ENCODE measurements around the gene TXNIP. TPM values are rescaled to one million over a fixed set of nuclear protein-coding genes. Genes with fewer than 3 reads are reported as not detected.

Gene TXNIP
- total RNA-seq, 1 experiment from 2014 or later: 2.5 TPM

DNA sequence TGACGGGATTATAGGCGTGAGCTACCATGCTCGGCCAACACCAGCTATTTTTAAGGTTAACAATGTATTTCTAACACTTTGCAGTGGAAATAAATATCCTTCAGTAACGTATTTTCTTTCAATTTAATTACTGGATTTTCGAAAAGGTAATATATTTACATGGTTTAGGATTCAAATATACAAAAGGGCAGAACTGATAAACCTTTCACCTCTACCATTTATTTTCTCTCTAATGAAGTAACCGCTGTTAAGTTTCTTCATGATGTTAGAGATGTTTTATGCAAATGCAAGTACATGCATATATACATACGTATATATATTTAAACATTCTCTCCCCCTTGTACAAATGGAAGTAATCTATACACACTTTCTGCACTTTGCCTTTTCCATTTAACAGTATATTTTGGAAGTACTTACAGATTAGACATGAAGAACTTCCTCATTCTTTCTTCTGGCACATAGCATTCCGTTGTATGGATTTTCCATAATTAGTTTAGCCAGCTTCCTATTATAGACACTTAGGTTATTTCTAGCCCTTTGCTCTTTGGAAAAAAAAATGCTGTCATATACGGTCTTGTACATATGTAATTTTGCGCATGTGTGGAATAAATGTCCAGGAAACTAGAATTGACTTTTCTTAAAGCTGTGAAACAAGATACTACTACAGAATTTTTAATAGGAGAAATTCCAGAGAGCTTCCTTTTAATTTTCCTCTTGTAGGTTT, 40.0 kb upstream of the TXNIP start:
- no peak overlapping the region; the same call in 1 of the 2 replicates for H3K9ac ChIP-seq (ENCODE audit: low read length)
- H3K4me1 ChIP-seq (ENCODE audit: control insufficient read depth in 1 of 2, insufficient read depth in 2 of 2, low read length in 2 of 2): peaks cover 15 to 48% of the 10 kb centered on the region in 2 experiments
- ChIA-PET CTCF (interaction anchor here (1.0 to 2.6 kb wide), 5 partner anchors 10 to 144 kb away, joined by 3 to 10 read pairs (median 6); no protein-coding TSS in a partner anchor), POLR2A (interaction anchor here (0.6 to 7.8 kb wide), 8 partner anchors 10 to 755 kb away, joined by 3 to 215 read pairs (median 4); partner anchors contain the start of genes ANKRD34A, POLR3GL and RBM8A), RAD21 (ENCODE audit: low non-redundant PET in 1 of 2, low total read pairs in 2 of 2, uncharacterized antibody in 2 of 2, unreplicated experiment in 2 of 2) (interaction anchor here in 1 of 2 experiments (1.6 kb wide), 1 partner anchor 145 kb away, joined by 4 read pairs; no protein-coding TSS in a partner anchor)
- no peak for TF ChIP-seq ZFX (IDR thresholded peaks at IDR 0.05)
- TF ChIP-seq CEBPB (IDR thresholded peaks at IDR 0.05; ENCODE audit: low read depth): no peak
- no peak for TF ChIP-seq ZNF274 (IDR thresholded peaks at IDR 0.05; ENCODE audit: low read depth, low read length)
- TF ChIP-seq SP1 (IDR thresholded peaks at IDR 0.05; ENCODE audit: low read depth): peak; percentile 9; the same call in 1 of the 2 replicates
- ATAC-seq (no peak), DNase-seq (ENCODE audit: low read depth, low spot score) (no peak)
- peak overlapping the region; percentile 30; the same call in 1 of the 2 replicates for H3K27ac ChIP-seq (ENCODE audit: low read depth, low read length)
- BruUV-seq (replicated peaks): no TSS peak
- peak overlapping the region; percentile 5 to 48; a peak in 3 of 4 replicates for H3K4me3 ChIP-seq (replicated peaks in 1 of 2; ENCODE audit: low read depth in 1 of 2, low read length in 2 of 2)
- no peaks in the 10 kb centered on the region for H3K9me2 ChIP-seq (ENCODE audit: insufficient read depth)
- no peaks in the 10 kb centered on the region for H3K9me3 ChIP-seq (ENCODE audit: control insufficient read depth in 1 of 2, insufficient read depth in 1 of 2, low read depth in 1 of 2, low read length in 2 of 2)
- intact Hi-C loops (cut with micrococcal nuclease): no loop called here
- H3K4me2 ChIP-seq (ENCODE audit: low read length): peak overlapping the region; percentile 92
- no peaks in the 10 kb centered on the region for H3K27me3 ChIP-seq (ENCODE audit: insufficient read depth, low read length)
- no peaks in the 10 kb centered on the region for H3K36me3 ChIP-seq (ENCODE audit: control insufficient read depth in 1 of 2, insufficient read depth in 2 of 2, low read length in 2 of 2)
- H3K79me2 ChIP-seq (ENCODE audit: insufficient read depth, low read length): no peaks in the 10 kb centered on the region
- H2AFZ ChIP-seq (ENCODE audit: low read depth, low read length, poor library complexity, severe bottlenecking): peak overlapping the region; percentile 28
- no peaks in the 10 kb centered on the region for H4K20me1 ChIP-seq (ENCODE audit: insufficient read depth)

DNA sequence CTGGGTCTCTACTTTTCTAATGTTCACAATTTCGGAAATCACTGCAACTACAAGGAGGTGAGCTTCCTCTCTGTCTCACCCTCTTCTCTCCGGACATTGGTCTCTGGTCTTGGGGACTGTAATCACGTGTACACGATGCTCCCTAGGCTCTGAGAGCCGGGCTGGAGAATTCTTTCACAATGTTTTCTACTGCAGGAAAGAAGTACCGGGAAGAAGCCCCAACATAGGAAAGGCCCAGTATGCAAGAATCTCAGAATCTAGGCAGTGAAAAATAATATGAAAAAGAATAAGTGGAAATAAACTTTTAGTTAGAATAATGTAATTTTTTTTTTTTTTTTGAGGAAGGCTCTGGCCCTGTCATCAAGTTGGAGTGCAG, 38.7 kb upstream of the TXNIP start:
- DNase-seq (ENCODE audit: low read depth, low spot score) (no peak), ATAC-seq (no peak)
- CTCF ChIA-PET: interaction anchor here (1.1 to 1.6 kb wide), 3 partner anchors 28 to 190 kb away, joined by 3 to 7 read pairs (median 6); partner anchors contain the start of gene NUDT17
- Histone ChIP-seq H4K20me1 (ENCODE audit: insufficient read depth) (no peaks in the 10 kb centered on the region), H3K27ac (ENCODE audit: low read depth, low read length) (peak overlapping the region; percentile 26), H3K4me3 (replicated peaks in 1 of 2; ENCODE audit: low read depth in 1 of 2, low read length in 2 of 2) (no peak overlapping the region), H3K9me3 (ENCODE audit: control insufficient read depth in 1 of 2, insufficient read depth in 1 of 2, low read depth in 1 of 2, low read length in 2 of 2) (no peaks in the 10 kb centered on the region), H2AFZ (ENCODE audit: low read depth, low read length, poor library complexity, severe bottlenecking) (peak overlapping the region; percentile 93), H3K27me3 (ENCODE audit: insufficient read depth, low read length) (no peaks in the 10 kb centered on the region), H3K79me2 (ENCODE audit: insufficient read depth, low read length) (no peaks in the 10 kb centered on the region), H3K4me2 (ENCODE audit: low read length) (peak overlapping the region; percentile 39), H3K9ac (ENCODE audit: low read length) (peak overlapping the region; percentile 25; the same call in 1 of the 2 replicates), H3K9me2 (ENCODE audit: insufficient read depth) (no peaks in the 10 kb centered on the region), H3K4me1 (ENCODE audit: control insufficient read depth in 1 of 2, insufficient read depth in 2 of 2, low read length in 2 of 2) (peaks cover 15 to 46% of the 10 kb centered on the region in 2 experiments), H3K36me3 (ENCODE audit: control insufficient read depth in 1 of 2, insufficient read depth in 2 of 2, low read length in 2 of 2) (no peaks in the 10 kb centered on the region)
- POLR2A ChIA-PET: interaction anchor here (0.7 to 7.8 kb wide), 3 partner anchors 8 to 56 kb away, joined by 3 to 215 read pairs (median 7); no protein-coding TSS in a partner anchor
- RAD21 ChIA-PET (ENCODE audit: low non-redundant PET in 1 of 2, low total read pairs in 2 of 2, uncharacterized antibody in 2 of 2, unreplicated experiment in 2 of 2): interaction anchor here in 1 of 2 experiments (1.0 kb wide), 1 partner anchor 176 kb away, joined by 3 read pairs; the partner anchor contains the start of gene PIAS3
- TF ChIP-seq ELF1 (IDR thresholded peaks at IDR 0.05; ENCODE audit: borderline replicate concordance, low read depth) (no peak), ZFX (IDR thresholded peaks at IDR 0.05) (0 out of 2 replicates have a peak, but pooled peaks have one; percentile 27)
- no TSS peak for BruUV-seq (replicated peaks)
- intact Hi-C loops (cut with micrococcal nuclease): no loop called here
